ENCODE data around the gene LPP.
A peak's percentile ranks its signal among the peaks of the same experiment; 100 is the strongest.

Gene LPP

GRCh38 chr3:188304501-188304900 is 150.5 kb downstream of the LPP start:
- DNase-seq, result no peak

- DNase-seq, result no peak
Measured at GRCh38 chr3:188305220-188305619, 151.3 kb downstream of the LPP start.

GRCh38 chr3:188306435-188307005 is 152.6 kb downstream of the LPP start:
- no peak for DNase-seq

- peak in 1 of 4 experiments; percentile 14 for DNase-seq
Measured at GRCh38 chr3:188309437-188310269, 155.7 kb downstream of the LPP start.

GRCh38 chr3:188310270-188310710 is 156.3 kb downstream of the LPP start:
- no peak for DNase-seq

- no peak for DNase-seq
Measured at GRCh38 chr3:188315553-188315952, 161.6 kb downstream of the LPP start.

- peak; percentile 23 to 63 (median 42) for DNase-seq
Measured at GRCh38 chr3:188316021-188316722, 162.2 kb downstream of the LPP start.

GRCh38 chr3:188316723-188317070 is 162.7 kb downstream of the LPP start:
- DNase-seq, result no peak

GRCh38 chr3:188319569-188319968 is 165.6 kb downstream of the LPP start:
- DNase-seq, result no peak

- no peak for DNase-seq
Measured at GRCh38 chr3:188320757-188321156, 166.8 kb downstream of the LPP start.

GRCh38 chr3:188321258-188321657 is 167.3 kb downstream of the LPP start:
- no peak for DNase-seq

- no peak for DNase-seq
Measured at GRCh38 chr3:188322135-188322887, 168.4 kb downstream of the LPP start.

GRCh38 chr3:188323067-188323842 is 169.3 kb downstream of the LPP start:
- no peak for DNase-seq

GRCh38 chr3:188326111-188326510 is 172.2 kb downstream of the LPP start:
- no peak for DNase-seq

GRCh38 chr3:188326968-188327367 is 173.0 kb downstream of the LPP start:
- DNase-seq, result no peak

- DNase-seq, result no peak
Measured at GRCh38 chr3:188327433-188327832, 173.5 kb downstream of the LPP start.

GRCh38 chr3:188330138-188330537 is 176.2 kb downstream of the LPP start:
- no peak for DNase-seq

- no peak for DNase-seq
Measured at GRCh38 chr3:188331166-188331565, 177.2 kb downstream of the LPP start.

- DNase-seq, result no peak
Measured at GRCh38 chr3:188332085-188332484, 178.1 kb downstream of the LPP start.

- no peak for DNase-seq
Measured at GRCh38 chr3:188335656-188336055, 181.7 kb downstream of the LPP start.

GRCh38 chr3:188336178-188336577 is 182.2 kb downstream of the LPP start:
- no peak for DNase-seq

- DNase-seq, result no peak
Measured at GRCh38 chr3:188337232-188337631, 183.3 kb downstream of the LPP start.

All from suppressor macrophage (primary cell).